Uterus (tissue), 2 donors: ENCODE data around the gene EGF.

Source experiments
- POLR2A ChIP-seq, 2 donors: fragments of 450-650 bp; IDR thresholded peaks; one replicate each; pipeline ENCODE4 v1.6.1; 2016; ENCODE audit warnings: antibody characterized with exemption in 2 of 2, mild to moderate bottlenecking in 1 of 2, moderate library complexity in 1 of 2
- TF ChIP-seq, protein P1 (sequence below), 4 experiments: fragments of 200-600 bp in 2 of 4; fragments of 450-650 bp in 2 of 4; sonication (generic) in 2 of 4; IDR thresholded peaks; one replicate each; pipeline ENCODE4 v1.5.1; 2016 to 2019; ENCODE audit warnings: antibody characterized with exemption in 4 of 4, mild to moderate bottlenecking in 2 of 4, moderate library complexity in 1 of 4

DNA sequence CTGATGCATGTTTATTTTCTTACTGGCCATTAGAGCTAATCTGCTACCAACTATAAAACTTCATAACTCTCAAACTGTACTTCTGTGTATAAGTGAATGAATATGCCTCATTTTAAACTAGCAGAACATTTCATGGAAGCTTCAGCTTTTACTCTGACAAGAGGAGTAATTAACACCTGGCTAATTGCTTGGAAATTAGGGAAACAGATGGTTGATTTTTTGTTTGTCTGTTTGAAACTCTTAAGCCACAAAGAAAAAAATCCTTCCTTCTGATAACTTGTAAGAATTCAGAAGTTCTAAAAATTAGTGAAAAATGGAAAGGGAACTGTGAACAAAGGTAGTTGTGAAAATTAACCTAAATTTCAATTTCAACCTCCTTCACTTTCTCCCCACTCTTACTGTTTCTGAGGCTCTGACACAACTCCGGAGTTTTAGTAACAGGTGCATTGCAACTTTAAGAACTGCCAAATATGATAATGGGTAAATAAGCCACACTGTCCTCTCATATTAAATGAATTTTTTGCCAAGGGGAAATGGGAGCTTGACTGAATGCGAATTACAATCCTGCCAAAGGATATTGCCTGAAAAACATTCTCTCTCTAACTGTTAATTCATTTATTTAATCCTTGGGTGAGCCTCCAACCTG lies 1.0 kb downstream of the EGF start:
- TF ChIP-seq, protein P1, sequence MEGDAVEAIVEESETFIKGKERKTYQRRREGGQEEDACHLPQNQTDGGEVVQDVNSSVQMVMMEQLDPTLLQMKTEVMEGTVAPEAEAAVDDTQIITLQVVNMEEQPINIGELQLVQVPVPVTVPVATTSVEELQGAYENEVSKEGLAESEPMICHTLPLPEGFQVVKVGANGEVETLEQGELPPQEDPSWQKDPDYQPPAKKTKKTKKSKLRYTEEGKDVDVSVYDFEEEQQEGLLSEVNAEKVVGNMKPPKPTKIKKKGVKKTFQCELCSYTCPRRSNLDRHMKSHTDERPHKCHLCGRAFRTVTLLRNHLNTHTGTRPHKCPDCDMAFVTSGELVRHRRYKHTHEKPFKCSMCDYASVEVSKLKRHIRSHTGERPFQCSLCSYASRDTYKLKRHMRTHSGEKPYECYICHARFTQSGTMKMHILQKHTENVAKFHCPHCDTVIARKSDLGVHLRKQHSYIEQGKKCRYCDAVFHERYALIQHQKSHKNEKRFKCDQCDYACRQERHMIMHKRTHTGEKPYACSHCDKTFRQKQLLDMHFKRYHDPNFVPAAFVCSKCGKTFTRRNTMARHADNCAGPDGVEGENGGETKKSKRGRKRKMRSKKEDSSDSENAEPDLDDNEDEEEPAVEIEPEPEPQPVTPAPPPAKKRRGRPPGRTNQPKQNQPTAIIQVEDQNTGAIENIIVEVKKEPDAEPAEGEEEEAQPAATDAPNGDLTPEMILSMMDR (IDR thresholded peaks at IDR 0.05), result no peak
- TF ChIP-seq POLR2A (IDR thresholded peaks at IDR 0.05), result no peak
